GM21528 (cell line): ENCODE results near the gene NMUR1.

ENCODE experiments used
- ATAC-seq: cut with Tn5 transposase; IDR thresholded peaks from one replicate; pipeline ENCODE4 v1.9.1; 2021; ENCODE audit warnings: mild to moderate bottlenecking, moderate library complexity; ENCODE audit not compliant: unreplicated experiment, low FRiP score

The NMUR1 gene

GRCh38 chr2:231554748-231555545 is 24.7 kb upstream of the NMUR1 start:
- no peak for ATAC-seq

- no peak for ATAC-seq
Measured at GRCh38 chr2:231554327-231554726, 24.1 kb upstream of the NMUR1 start.

- no peak for ATAC-seq
Measured at GRCh38 chr2:231552752-231553151, 22.5 kb upstream of the NMUR1 start.

GRCh38 chr2:231549446-231550239 is 19.4 kb upstream of the NMUR1 start:
- ATAC-seq = no peak

- no peak for ATAC-seq
Measured at GRCh38 chr2:231548752-231549151, 18.5 kb upstream of the NMUR1 start.

GRCh38 chr2:231547315-231548110 is 17.3 kb upstream of the NMUR1 start:
- no peak for ATAC-seq

- peak; percentile 6 for ATAC-seq
Measured at GRCh38 chr2:231546014-231546715, 15.9 kb upstream of the NMUR1 start.

GRCh38 chr2:231545105-231545902 is 15.1 kb upstream of the NMUR1 start:
- ATAC-seq = peak; percentile 98

- ATAC-seq = no peak
Measured at GRCh38 chr2:231542136-231542535, 11.9 kb upstream of the NMUR1 start.

GRCh38 chr2:231541645-231542044 is 11.4 kb upstream of the NMUR1 start:
- no peak for ATAC-seq

- no peak for ATAC-seq
Measured at GRCh38 chr2:231539991-231540390, 9.7 kb upstream of the NMUR1 start.

- ATAC-seq = no peak
Measured at GRCh38 chr2:231535961-231536360, 5.7 kb upstream of the NMUR1 start.

GRCh38 chr2:231533777-231534125 is 3.5 kb upstream of the NMUR1 start:
- no peak for ATAC-seq

GRCh38 chr2:231533086-231533776 is 3.0 kb upstream of the NMUR1 start:
- no peak for ATAC-seq

GRCh38 chr2:231532756-231533035 is 2.5 kb upstream of the NMUR1 start:
- no peak for ATAC-seq

- ATAC-seq = no peak
Measured at GRCh38 chr2:231531883-231532755, 1.9 kb upstream of the NMUR1 start.

- ATAC-seq = no peak
Measured at GRCh38 chr2:231531466-231531865, 1.2 kb upstream of the NMUR1 start.

GRCh38 chr2:231528636-231529030 is 1.6 kb downstream of the NMUR1 start:
- ATAC-seq = no peak
